CD4-positive, alpha-beta T cell treated with Interleukin-4 for 1 hour (primary cell): Measurements from ENCODE around the gene ITGB1BP1.
"Not testable (repeated sequence)": the region's sequence is repeated elsewhere in the genome, so short reads cannot be mapped to it uniquely, and the experiment has no call there.

Source experiments
- DNase-seq, 2 donors: peaks; one replicate each; pipeline ENCODE4 v3.0.0-alpha.2; 2020 to 2022

ITGB1BP1 gene

GRCh38 chr2:9398881-9399780 lies 24.2 kb downstream of the ITGB1BP1 start:
- no peak for DNase-seq

DNA sequence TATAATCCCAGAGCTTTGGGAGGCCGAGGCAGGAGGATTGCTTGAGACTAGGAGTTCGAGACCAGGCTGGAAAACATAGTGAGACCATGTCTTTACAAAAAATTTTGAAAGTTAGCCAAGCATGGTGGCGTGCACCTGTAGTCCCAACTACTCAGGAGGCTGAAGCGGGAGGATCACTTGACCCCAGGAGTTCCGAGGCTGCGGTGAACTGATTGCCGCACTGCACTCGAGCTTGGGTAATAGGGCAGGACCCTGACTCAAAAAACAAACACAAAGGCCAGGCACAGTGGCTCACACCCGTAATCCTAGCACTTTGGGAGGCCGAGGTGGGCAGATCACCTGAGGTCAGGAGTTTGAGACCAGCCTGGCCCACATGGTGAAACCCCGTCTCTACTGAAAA lies 25.1 kb downstream of the ITGB1BP1 start:
- not testable (repeated sequence) for DNase-seq

DNA sequence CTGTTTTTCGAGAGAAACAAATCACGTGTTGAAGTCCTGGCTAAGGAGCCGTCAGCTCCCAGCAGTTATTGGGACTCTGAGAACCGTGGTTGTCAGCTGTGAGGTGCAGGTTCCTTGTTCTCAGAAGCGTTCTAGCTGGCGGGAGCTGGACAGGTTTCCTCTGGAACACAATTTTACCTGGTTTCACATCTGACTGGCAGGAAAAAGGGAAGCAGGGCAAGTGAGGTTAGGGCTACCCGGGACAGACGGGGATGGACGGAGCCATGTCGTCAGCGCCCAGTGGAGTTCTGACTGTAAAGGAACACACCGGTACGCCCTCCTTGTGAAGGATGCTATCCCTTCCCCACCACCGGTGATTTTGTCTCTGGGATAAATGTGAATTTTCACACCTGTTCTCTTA lies 26.1 kb downstream of the ITGB1BP1 start:
- no peak for DNase-seq

GRCh38 chr2:9394816-9395215 lies 28.5 kb downstream of the ITGB1BP1 start:
- DNase-seq: no peak

- no peak for DNase-seq
These were observed 30.2 kb downstream of the ITGB1BP1 start for GRCh38 chr2:9392898-9393765.

DNA sequence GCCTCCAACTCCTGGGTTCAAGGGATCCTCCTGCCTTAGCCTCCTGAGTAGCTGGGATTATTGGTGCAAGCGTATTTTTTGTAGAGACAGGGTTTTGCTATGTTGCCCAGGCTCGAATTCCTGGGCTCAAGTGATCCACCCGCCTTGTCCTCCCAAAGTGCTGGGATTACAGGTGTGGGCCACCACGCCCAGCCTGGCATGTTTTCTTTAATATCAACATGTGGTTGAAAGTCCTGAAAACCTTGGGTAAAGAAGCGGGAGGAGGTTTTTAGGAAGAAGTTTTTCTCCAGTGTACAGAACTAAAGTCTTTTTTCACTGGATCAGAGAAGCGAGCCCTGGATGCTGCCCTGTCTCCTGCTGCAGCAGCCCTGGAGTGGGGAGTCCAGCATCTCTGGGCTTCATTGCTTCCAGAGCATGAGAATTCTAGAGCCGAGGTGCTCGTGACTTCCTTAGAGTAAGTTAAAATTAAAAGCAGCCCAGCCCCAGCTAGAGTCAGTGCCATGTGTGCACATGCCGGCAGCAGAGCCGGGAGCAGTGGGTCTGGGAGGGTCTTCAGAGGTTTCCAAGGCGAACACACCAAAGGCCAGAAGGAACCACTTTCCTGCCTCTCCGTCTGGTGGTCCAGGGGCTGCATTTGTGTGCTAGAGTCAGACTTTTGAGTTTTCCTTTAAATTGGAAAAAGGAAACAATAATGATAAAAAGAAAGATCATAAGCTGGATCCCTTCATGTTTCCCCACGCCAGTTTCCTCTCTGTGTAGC lies 31.2 kb downstream of the ITGB1BP1 start:
- no peak for DNase-seq

DNA sequence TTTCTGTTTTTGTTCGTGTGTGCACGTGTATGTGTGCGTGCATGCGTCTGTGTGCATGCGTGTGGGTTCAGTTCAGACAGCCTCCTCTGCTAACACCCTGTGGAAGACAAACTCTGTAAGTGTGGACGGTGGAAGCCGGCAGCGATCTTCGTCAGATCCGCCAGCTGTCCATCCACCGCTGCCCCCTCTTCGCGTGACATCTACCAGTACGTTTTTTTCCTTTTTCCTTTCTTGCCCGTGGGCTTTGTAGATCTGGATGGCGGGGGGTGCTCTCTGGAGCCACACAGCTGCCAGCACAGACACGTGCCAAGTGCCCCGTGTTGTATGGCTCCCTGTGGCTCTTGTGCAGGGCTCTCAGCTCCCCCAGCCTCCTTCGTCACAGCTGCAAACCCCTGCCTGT lies 32.3 kb downstream of the ITGB1BP1 start:
- no peak for DNase-seq

DNA sequence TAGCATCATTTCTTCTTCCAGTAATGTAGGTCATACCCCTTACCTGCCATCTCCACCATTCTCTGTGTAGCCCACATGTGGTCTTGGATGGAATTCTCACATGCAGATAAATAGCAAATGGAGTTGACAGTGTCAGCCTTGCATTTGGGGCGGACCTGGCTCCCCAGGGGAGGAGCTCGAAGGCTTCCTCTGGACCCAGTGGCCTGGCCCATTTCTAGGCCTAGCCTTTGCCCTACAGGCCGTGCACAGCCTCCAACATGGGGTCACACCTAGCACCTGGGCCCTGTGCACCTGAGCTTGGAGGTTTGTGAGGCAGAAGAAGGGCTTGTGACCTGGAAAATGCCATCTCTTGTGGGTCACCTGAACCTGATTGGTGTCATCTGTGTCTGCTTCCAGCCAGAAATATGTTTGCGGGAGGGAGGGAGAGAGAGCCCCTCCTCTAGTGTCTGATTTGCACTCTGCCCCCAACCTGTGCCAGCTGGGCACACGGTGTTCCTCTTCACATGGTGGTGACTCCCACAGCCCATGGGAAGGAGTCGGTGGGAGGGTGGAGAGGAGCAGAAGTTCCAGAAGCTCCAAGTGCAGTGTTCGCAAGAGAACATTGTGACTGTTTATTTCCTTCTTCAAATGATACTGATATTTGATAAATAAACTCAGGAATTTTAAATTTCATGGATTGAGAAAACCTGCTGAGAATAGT lies 33.0 kb downstream of the ITGB1BP1 start:
- DNase-seq: no peak

DNA sequence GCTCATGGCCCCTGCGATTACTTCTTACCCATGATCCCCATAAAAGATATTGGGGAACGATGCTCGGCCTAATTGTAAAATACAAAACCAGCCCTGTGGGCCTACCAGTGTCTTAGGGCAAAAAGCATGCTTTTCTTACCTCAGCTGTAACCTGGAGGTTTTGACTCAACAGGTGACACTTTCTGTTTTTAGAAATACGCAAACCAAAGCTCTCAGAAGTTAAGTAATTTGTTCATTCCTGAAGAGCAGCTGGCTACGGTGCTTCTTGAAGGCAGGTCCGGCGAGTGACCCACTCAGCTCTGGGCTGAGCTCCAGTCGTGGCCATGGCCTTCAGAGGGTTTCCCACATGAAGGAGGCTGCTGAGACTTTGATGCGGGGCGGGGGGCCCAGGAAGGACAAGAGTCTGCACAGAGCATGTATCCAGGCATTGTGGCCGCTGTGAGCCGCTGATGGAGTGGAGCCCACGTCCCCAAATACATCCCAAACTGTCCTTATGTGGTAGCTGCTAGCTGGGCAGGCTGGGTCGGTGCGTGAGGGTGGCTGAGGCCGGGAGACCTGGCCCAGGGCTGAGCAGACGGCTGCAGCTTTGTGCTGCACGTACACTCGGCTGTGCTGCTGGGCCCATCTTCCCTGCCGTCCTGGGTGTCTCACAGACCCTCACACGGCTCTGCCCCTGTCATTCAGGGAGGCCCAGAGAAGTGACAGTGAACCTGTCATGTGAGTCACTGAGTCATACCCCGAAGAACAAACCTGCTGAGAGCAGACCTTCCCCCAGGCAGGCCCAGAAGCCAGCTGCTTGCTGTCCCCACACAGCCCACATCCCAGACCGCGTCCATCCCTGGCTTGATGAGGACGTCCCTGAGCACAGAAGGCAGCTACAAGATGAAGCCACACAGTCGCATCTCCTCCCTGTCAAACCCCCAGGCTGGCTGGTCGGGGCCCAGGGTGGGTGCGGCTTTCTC lies 34.1 kb downstream of the ITGB1BP1 start:
- DNase-seq: no peak

DNA sequence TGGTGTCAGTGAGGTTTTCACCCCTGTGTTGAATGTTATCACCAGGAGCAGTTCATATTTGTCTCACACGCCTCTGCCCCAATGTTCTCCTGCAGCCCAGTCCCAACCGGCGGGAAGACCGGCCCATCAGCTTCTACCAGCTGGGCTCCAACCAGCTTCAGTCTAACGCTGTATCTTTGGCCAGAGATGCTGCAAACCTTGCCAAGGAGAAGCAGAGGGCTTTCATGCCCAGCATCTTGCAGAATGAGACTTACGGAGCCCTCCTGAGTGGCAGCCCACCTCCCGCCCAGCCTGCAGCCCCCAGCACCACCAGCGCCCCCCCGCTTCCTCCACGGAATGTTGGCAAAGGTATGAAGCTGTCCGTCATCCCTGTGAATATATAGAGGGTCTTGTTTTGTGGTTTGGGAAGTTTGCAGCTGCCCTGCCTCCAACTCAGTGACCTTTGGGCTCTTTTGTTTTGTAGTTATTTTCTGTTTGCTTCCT lies 35.1 kb downstream of the ITGB1BP1 start:
- no peak for DNase-seq

DNA sequence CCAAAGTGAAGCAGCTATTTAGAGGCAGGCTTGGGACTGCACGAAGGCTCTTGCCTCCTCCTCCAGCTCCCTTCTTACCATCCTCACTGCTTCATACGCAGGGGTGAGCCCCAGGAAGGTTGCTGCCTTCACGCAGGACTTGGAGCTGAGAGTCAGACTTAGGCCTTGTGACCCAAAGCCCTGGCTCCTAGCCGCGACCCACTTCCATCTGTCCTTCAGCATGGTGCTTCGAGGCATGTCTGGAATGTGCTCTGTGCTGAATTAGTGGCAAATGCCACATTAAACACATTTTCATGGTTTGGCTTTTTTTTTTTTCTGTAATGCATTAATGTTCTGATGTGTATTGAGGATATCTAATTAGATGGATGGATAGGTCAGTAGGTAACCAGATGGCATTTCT lies 37.5 kb downstream of the ITGB1BP1 start:
- no peak for DNase-seq

GRCh38 chr2:9384521-9384920 lies 38.8 kb downstream of the ITGB1BP1 start:
- DNase-seq: no peak

GRCh38 chr2:9382604-9383235 lies 40.6 kb downstream of the ITGB1BP1 start:
- no peak for DNase-seq

DNA sequence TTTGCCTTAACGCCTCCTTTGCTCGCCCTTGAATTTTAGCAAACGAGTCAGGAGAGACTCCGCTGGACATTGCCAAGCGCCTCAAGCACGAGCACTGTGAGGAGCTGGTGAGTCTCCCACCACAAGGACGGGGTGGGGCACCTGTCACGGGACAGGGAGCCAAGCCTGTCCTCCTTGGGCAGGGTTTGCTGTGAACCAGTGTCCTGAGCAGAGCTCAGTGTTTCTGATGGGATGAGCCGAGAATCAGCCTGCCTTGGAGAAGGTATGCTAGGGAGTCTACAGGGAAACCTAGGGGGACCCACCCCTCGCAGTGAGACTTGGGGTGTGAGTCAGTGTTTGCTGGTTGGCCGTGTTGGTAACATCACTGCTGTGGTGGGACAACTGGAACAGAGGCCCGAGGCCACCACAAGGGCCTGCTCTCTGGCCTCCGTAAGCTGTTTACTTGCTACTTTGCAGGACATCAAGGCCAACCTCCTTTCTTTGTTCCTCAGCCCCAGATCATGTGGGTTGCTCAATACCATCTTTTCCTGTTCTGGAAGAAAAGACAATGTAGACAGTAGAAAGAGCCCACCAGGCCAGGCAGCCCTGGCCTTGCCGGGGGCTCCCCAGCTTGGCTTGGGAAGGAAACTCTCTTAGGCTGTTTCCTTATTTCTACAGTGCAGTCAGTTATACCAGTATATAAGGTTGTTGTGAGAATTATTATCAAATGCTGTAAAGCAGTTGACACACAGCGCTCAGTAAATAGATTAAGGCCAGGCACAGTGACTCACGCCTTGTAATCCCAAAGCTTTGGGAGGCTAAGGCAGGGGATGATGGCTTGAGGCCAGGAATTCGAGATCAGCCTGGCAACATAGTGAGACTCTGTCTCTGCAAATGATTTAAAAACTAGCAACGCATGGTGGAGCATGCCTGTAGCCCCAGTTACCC lies 42.4 kb downstream of the ITGB1BP1 start:
- DNase-seq: no peak

DNA sequence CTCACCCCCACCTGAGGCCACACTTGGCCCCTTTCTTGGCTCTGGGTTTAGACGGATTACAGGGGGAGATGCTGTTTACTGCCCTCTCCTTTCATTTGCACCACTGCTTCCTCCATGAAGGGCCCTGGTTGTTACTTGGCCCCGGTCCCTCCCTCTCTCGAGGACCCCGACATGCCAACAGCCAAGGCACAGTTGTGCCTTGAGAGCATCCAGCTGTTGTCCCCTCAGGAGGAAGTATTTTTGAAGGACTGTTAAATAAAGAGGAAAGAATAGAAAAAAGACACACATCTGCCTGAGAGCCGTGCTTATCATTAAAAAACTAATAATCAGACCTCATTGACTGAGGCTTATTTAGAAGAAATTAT lies 44.0 kb downstream of the ITGB1BP1 start:
- no peak for DNase-seq

DNA sequence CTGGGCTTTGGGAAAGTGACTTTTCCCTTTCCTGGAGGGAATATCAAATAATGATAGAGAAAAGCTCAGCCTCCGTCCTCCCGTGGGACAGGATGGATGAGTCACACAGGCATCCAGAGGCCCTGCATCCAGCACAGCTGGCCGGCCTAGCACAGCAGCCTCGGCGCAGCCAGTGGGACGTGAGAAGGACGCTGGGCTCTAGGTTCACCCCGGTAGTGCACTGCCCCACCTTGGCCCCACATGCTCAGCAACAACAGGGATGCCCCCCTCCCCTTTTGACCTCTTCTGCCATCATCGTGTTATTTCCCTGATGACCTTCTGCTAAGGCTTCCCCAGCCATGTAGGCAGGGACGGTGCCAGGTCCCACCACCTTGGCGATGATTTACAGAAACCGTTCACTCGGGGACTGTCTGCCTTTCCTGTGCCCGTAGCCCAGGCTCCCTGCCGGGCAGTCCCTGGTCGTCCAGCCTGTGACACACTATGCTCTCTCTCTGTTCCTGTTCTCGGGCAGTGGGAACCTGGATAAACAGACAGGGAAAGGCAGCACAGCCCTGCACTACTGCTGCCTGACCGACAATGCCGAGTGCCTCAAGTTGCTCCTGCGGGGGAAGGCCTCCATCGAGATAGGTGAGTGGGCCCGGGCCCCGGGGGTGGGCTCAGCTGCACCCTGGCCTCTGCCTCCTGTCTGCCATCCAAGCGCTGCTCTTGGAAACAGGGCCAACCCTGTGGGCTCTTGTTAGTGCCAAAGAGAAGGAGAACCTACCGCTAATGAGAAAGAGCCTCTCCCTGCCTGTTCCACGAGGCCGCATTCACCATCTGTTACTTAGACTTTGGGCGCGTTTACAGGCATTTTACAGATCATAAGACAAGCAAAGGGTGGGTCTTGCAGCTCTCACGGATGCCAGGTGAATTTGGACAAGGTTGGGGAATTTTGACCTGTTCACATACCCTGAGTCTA lies 44.6 kb downstream of the ITGB1BP1 start:
- DNase-seq: no peak

- no peak for DNase-seq
These were observed 45.7 kb downstream of the ITGB1BP1 start for GRCh38 chr2:9377461-9378097.
